GM19324 (cell line): ENCODE measurements around the gene HDGF.

ENCODE experiments used
- ATAC-seq: cut with Tn5 transposase; IDR thresholded peaks from one replicate; pipeline ENCODE4 v1.9.1; 2021; ENCODE audit warnings: mild to moderate bottlenecking, moderate library complexity; ENCODE audit not compliant: unreplicated experiment, low FRiP score

HDGF gene

DNA sequence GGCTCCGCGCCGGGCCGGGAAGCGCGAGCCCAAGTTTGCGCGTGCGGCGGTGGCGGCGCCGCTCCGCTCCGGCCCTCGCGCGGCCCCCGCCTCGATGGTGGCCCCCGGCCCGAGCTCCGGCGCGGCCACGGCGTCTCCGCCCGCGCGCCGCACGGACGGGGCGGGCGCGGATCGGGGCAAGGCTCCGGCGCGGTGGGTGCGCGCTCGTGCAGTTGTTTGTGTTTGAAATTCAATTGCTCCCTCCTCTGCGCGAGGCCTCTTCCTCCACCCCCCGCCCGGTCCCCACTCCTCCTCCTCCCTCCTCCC, at the start of gene HDGF:
TSS of gene HDGF (minus strand) at position 225 of the 306 bp plus-strand sequence. CDS start 246 bp downstream, outside the sequence.
- peak; percentile 16 for ATAC-seq

DNA sequence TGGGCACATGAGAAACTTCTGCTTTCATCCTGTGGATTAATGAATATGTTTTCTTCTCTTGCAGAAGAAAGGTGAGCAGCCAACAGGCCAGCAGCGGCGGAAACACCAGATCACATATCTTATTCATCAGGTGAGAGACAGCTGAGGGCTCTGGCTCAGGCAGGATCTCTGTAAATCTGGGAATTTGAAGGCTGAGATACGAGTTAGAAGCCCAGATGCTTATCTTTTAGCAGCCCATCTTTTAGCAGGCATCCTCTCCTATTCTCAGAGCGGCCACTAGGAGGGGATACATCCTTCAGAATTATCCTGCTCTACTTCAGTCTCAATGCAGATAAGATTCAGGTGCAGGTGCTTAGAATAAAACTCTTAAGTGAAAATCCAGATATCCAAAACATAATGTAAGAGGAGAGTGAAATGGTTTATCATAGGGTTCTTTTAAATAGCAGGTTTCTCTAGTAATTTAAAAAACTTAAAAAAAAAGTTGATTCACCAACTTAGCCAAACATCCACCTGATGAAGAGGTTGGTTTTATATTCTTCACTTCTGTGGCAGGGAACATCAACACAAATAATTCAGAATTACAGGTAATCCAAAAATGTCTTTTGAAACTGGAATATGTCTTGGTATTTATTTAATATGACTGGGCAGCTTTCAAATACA, 45.9 kb upstream of the HDGF start:
- no peak for ATAC-seq

DNA sequence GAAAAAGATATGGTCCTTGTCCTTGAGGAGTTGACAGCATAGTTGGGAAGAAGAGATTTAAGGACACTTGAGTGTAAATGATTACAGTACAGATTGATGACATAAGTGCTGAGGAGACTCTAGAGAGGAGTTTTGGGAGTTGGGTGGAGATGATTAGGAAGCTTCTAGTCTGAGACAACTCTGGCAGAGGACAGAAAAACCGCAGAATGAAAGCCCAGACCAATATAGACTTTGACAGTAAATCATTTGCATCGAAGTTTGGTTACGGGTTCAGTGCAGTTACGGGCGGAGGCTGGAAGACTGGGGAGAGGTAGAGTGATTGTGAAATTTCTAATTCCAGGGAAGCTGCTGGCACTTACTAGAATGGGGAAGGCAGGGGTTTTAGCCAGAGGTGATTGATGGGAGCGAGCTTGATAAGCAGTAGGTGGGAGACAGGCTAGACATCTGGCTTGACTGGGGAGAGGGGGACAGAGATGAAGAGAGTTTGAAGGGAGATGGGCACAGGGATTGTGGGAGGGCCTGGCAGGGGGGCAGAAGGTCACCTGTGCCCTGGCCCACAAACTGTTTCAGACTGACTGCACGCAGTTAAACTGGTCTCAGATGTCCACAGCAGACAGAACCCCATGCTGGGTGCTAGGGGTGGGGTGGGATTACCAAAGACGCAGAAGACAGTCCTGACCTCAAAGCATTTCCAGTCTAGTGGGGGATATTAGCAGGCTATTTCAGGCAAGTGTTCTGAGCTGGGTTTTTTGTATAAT, 45.0 kb upstream of the HDGF start:
- ATAC-seq: no peak

DNA sequence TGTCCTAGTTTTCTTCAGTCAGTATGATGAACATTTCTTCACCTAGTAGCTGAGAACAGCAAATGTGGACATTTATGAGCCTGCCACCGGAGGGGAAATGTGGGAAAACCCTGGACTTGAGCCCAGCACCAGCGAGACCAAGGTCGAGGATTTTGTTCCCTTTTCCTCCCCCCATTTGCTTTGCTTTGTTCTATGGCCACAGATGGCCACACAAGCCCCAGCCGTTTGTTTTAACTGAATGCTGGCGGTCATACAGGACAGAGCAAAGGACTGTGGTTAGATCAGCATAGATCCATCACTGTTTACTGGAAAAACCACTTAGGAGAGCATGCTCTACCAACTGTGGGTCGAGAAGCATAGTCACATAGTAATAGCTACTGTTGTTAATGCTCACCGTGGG, 44.3 kb upstream of the HDGF start:
- ATAC-seq: no peak

DNA sequence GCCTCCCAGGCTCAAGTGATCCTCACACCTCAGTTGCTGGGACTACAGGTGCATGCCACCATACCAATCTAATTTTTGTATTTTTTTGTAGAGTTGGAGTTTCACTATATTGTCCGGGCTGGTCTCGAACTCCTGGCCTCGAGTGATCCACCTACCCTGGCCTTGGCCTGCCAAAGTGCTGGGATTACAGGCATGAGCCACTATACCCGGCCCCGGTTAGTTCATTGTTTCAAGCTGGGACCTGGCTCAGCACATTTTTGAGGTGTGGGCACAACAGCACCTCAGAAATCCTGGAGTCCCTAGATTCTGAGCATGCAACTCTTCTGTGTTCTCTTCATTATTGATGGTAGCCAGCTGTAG, 43.9 kb upstream of the HDGF start:
- ATAC-seq: no peak

DNA sequence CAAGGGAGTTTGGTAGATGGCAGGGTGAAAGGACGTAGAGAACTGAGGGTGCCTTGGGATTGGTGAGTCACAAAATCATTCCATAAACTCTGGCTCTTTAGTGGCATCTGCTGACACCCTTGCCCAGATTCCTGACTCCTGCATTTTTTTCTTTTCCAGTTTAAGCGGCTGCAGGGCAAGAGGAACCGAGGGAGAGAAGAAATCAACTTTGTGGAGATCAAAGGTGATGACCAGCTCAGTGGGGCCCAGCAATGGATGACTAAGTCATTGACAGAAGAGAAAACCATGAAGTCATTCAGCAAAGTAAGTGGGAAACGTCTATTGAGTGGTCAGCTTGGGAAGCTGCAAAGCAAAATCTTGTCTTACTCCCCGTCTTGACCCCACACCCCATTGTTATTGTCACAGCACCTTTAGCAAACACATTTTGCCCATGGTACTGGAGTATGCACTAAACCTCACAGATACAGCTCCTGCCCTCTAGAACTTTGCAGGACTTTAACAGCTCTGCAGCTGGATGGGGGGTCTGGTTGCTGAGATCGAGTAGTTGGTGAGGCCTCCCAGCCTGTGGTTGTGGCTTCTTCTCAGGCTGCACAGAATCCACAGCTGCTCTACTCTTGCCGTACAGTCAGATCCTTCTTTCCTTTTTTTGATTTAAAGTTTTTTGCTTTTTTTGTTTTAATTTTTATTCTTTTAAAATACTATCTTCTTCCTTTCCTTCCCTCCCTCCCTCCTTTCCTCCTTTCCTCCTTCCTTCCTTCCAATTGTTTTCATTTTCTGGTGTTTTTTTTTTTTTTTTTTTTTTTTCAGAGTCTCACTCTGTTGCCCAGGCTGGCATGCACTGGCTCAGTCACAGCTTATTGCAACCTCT, 43.3 kb upstream of the HDGF start:
- ATAC-seq: no peak

DNA sequence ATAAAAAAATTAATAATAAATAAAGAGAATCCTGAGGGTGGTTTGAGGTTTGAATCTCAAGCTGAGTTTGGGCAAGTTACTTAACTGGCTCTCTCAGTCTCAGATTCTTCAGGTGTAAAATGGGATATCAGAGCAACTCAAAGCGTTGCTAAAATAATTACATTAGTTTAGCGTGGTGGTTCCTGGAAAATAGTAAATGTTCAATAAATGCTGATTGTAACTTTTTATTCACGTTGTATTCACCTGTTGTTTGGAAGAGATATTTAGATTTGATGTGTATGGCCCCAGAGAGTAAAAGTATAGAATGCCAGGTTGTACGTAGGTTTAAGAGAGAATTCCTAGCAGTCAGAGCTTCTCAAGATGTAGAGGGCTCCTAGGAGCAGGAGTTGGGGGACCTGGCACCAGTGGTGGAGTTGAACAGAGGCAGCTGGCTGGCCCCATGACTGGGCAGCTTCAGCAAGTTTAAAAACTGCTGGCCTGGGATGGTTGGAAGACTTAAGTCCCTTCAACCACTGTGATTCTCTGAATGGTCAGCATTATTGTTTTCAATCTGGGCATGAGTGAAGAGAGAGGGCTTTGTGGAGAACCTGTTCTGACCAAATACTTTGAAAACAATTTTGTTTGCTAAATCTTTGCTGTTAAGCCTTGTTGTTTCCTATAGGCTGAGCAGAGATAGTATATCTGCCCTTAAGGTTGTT, 38.3 kb upstream of the HDGF start:
- ATAC-seq: no peak

DNA sequence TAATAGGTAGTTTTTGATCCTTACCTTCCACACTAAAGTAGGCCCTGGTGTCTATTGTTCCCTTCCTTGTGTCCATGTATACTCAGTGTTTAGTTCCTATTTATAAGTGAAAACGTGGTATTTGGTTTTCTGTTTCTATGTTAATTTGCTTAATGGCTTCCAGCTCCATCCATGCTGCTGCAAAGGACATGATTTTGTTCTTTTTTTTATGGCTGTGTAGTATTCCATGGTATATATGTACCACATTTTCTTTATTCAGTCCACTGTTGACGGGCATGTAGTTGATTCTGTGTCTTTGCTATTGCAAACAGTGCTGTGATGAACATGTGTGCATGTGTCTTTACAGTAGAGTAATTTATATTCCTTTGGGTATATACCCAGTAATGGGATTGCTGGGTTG, 36.7 kb upstream of the HDGF start:
- no peak for ATAC-seq

DNA sequence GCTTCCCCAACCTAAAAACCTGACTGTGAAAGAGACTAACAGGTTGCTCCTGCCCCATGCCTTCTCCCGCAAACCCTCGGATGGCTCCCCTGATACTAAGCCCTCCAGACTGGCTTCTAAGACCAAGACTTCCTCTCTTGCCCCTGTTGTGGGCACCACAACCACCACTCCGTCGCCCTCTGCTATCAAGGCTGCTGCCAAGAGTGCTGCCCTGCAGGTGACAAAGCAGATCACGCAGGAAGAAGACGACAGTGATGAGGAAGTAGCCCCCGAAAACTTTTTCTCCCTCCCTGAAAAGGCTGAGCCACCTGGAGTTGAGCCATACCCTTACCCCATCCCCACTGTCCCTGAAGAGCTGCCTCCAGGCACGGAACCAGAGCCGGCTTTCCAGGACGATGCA, 35.2 kb upstream of the HDGF start:
- no peak for ATAC-seq

DNA sequence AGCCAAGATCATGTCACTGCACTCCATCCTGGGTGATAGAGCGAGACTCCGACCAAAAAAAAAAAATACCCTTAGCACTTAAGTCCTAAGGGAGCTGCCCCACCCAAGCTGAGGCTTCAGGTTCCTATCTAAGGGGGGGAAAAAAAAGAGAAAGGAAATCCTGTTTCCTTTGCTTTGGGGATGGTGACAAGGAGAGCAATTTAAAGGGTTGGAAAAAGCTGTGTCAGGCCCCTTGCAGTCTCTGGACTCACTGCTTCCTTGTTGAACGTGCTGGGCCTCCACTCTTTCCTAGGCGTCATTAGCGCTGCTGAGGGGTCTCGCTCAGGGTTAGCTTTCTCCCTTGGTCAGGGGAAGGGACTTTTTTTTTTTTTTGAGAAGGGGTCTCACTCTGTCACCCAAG, 34.0 kb upstream of the HDGF start:
- ATAC-seq: no peak

DNA sequence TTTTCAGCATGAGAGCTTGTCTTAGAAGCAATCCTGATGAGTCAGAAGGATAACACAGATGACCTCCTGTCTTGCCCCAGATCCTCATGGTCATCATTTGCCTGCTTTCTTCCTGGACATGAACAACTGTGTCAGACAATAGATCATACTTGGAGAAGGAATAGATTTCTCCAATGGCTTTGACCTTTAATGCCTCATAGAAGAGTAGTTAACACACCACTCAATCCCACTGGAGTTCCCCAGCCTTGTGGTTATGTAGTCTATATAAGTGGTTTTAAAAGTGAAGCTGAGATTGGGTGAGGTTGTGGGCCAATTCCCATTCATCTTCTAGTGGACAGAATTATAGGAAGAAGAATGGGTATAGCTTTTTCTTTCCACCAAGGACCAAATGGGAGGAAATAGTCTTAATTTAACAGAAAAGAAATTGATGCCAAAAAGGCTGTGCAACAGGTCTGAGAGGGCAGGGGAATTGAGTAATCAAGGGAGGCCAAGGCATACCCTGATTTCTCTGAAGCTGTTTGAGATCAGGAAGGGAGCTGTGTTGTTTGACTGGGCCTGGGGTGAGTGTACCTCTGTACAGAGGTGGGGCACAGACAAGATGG, 30.2 kb upstream of the HDGF start:
- ATAC-seq: no peak

DNA sequence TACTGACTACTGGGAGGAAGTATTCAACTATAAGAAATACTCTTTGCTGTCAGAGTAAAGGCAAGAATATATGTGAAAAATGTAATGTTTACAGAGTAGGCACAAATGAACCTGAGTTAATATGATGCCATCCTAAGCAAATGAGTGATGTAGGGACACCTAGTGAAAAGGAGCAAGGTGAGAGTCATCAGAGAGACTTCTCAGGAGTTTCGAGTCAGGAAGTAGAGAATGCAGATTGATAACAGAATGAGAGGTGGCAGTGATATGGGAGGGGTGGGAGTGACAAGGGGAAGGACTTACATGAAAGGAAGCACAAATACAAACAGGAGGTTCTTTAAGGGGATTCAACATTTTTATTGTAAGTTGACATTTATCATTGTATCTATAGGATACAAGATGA, 26.1 kb upstream of the HDGF start:
- no peak for ATAC-seq

DNA sequence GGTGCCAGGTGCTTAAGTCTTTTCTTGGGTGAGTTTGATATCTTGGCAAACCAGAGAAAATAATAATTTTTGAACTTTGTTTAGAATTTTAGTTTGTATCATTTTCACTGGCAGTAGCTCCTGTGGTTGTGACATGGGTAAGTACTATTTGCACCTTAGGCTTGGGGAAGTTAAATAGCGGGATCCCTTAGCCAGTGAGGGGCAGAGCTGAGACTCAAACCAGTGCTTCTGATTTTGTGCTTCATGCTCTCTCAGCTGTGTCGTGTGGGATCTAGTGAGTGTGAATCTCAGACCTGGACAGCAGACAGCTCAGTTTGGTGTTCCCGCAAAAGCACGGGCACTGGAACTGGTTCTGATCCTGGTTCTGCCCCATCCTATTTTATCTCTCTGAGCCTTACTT, 25.5 kb upstream of the HDGF start:
- ATAC-seq: no peak

DNA sequence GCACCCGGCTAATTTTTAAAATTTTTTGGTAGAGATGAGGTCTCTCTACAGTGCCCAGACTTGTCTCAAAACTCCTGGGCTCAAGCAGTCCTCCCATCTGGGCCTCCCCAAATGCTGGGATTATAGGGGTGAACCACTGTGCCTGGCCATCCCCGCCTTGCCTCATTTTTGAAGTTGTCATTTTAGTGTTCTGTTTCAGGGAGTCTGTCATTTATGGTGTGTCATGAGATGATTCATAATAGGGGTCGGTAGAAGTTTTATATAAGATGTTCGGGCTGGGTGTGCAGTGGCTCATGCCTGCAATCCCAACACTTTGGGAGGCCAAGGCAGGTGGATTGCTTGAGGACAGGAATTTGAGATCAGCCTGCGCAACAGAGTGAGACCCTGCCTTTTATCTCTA, 24.3 kb upstream of the HDGF start:
- ATAC-seq: no peak

DNA sequence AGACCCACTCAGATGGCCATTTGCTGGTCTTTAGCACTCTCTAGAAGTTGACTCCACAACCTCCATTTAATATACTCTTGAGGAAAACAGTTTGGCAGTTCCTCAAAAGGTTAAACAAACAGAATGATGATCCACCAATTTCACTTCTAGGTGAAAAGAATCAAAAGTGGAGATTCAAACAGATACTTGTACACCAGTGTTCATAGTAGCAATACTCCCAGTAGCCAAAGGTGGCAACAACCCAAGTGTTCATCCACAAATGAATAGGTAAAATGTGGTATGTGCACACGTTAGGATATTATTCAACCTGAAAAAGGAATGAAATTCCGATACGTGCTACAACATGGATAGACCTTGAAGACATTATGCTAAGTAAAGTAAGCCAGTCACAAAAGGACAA, 22.1 kb upstream of the HDGF start:
- no peak for ATAC-seq

DNA sequence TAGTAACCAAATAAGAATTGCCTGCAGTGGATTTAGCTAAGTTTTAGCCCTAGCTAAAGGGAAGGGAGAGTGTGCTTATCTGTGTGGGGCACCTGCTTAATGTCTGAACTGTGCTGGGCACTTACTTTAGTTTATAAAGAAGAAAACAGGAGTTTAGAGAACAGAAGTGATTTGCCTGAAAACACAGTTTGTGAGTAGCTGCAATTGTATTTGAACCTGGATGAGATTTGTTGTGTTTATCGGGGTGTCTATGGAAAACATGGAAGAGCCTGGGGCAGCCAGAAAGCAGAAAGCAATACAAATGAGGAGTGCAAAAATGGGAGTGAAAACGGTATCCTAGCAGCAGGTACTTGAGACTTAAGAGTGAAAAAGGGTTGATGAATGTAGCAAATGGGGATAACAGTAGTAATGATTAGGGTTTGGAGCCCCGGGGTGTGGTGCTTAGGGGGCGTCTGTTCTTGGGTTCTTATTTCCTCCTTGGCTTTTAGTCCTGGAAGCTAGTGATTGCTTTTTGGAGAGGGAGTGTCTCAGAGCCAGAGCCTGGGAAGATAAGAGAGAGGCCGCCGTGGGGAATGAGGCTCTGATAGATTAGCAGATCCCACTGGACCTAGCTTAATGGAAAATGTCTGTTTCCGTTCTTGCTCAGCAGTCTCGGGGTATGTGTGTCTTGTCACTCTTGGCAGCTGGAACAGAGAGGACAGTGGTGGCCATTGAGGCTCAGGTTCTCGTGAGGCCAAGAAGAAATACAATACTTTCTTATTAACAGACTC, 21.4 kb upstream of the HDGF start:
- ATAC-seq: no peak

DNA sequence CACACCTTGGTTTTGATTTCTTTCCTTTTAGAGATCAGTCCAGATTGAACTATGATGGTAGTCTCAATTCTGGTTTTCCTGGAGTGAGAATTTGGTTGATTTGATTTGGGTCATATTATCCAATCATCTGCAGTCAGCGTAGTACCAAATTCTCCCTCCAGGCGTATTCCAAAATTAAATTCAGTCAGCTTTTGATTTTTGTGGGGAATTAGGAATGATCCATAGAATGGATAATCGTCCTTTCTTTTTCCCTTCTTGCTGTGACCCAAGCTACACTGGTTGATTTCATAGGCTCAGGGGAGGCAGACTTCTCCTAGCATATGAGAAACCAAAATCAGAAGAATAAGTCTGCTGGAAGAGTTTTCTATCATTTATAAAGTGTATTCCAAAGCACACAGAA, 20.7 kb upstream of the HDGF start:
- no peak for ATAC-seq

DNA sequence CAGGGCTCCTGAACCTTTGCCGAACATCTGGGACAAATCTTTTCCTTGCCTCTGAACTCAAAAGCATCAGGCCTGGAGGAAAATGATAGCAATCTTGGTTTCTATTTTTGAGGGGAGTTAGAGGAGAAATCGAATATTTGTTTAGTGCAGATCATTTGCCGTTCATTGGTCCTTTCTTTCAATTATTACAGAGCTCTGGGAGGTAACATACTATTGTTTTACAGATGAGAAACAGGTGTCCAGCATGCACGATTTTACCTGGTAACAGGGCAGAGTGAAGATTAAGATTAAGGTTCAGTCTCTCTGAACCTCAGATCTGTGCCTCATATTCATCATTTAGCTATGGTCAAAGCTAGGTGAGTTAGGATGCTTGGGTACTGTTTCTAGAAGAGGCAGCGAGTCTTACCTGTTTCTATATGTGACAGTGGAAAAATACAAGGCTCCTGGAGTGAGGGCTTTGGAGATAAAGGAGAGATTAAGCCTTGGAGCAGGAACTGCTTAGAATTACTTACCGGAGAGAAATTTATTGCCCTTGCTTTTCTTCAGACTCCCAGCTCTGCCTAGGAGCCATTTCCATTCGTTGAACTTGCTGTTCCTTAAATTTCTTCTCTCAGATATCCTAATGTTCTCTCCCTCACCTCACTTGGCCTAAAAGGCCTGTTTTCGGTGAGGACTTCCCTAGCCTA, 17.3 kb upstream of the HDGF start:
- no peak for ATAC-seq

DNA sequence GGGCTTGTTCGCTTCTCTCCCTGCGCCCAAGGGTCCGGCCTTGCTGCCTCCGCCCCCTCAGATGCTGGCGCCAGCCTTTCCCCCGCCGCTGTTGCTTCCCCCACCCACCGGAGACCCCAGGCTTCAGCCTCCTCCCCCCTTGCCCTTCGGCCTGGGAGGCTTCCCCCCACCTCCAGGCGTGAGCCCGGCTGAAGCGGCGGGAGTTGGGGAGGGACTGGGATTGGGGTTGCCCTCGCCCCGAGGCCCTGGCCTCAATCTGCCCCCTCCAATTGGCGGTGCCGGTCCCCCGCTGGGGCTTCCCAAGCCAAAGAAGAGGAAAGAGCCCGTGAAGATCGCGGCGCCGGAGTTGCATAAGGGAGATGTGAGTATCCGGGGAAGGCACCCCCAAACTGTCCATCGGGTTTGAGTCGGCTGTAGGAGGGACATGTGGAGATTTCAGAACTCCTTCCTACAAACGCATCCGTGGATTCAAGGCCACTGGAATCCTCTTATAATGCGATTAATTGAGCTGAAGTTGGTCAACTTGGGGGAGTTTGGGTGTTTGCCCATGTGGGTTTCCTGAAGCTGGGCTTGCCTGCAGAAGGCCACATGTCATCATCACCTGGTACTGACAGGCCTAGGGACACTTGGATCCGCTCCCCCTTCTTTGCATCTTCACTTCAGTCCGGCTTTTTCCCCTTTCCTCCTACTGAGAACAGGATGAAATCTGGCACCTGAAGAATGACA, 16.6 kb upstream of the HDGF start:
- peak; percentile 5 for ATAC-seq
